T-helper 1 cell treated with Interleukin-12 subunit alpha and Interleukin-12 subunit beta and Interleukin-4 antibody, amounts not matched to agents 30 μg/mL and 1 μg/mL, for 36 hours (primary cell): ENCODE measurements around the gene CNTN4.

ENCODE experiments used
- H3K27ac Mint-ChIP-seq: one replicate; pipeline ENCODE4 v1.8.0; 2021; ENCODE audit warnings: mild to moderate bottlenecking, mixed read lengths
- H3K27me3 Mint-ChIP-seq: one replicate; pipeline ENCODE4 v1.8.0; 2021; ENCODE audit warnings: low read depth, mixed read lengths
- H3K36me3 Mint-ChIP-seq: one replicate; pipeline ENCODE4 v1.8.0; 2021; ENCODE audit warnings: low read depth, mixed read lengths
- H3K4me1 Mint-ChIP-seq: one replicate; pipeline ENCODE4 v1.8.0; 2021; ENCODE audit warnings: low read depth, mixed read lengths
- H3K4me3 Mint-ChIP-seq: one replicate; pipeline ENCODE4 v1.8.0; 2021; ENCODE audit warnings: mild to moderate bottlenecking, moderate library complexity, mixed read lengths
- H3K9me3 Mint-ChIP-seq: one replicate; pipeline ENCODE4 v1.8.0; 2021; ENCODE audit warnings: mixed read lengths

Gene CNTN4

DNA sequence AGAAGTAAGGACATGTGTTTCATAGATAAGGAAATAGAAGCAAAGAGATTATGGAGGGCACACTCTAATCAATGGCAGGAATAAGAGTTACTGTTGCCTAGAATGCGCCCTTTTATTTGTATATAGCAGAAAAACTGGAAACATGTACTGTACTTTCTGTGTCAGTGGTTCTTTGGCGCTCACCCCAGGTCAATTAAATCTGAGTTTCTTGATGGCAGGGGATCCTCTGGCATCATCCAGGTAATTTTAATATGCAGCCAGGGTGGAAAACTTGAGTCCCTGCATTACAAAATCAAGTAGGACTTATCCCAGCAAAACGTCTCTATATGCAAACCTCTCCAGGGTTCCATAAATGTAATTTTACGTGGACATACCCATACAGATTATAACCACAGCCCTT, 727.4 kb downstream of the CNTN4 start:
- H3K27ac Mint-ChIP-seq = no peak overlapping the region
- no peak overlapping the region for H3K4me3 Mint-ChIP-seq
- no peaks in the 10 kb centered on the region for H3K4me1 Mint-ChIP-seq
- H3K27me3 Mint-ChIP-seq = no peaks in the 10 kb centered on the region
- H3K9me3 Mint-ChIP-seq = no peaks in the 10 kb centered on the region
- no peaks in the 10 kb centered on the region for H3K36me3 Mint-ChIP-seq

GRCh38 chr3:2826453-2826852, 727.8 kb downstream of the CNTN4 start:
- Mint-ChIP-seq H3K27me3 (no peaks in the 10 kb centered on the region), H3K36me3 (no peaks in the 10 kb centered on the region), H3K4me3 (no peak overlapping the region), H3K27ac (no peak overlapping the region), H3K9me3 (no peaks in the 10 kb centered on the region), H3K4me1 (no peaks in the 10 kb centered on the region)

DNA sequence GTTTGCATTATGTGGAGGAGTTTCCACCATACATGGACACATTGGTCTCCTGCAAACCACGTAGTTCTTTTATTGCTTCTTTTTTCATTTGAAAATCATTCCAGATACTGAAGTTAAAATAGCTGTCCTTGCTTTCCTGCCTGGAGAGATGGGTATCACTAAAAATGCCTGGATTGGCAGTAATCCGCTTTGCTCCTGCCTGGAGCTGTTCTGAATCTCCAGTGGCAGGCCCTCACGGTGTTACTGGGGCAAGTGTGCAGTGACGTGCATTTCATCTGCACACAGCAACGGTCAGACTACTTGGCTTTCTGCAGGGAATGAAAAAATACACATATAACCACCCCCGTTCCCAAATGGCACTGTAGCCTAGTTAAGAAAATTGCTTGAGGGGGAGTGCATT, 738.6 kb downstream of the CNTN4 start:
- Mint-ChIP-seq H3K27me3 (peaks cover 3% of the 10 kb centered on the region), H3K9me3 (no peaks in the 10 kb centered on the region), H3K4me1 (no peaks in the 10 kb centered on the region), H3K36me3 (no peaks in the 10 kb centered on the region), H3K27ac (no peak overlapping the region), H3K4me3 (no peak overlapping the region)

DNA sequence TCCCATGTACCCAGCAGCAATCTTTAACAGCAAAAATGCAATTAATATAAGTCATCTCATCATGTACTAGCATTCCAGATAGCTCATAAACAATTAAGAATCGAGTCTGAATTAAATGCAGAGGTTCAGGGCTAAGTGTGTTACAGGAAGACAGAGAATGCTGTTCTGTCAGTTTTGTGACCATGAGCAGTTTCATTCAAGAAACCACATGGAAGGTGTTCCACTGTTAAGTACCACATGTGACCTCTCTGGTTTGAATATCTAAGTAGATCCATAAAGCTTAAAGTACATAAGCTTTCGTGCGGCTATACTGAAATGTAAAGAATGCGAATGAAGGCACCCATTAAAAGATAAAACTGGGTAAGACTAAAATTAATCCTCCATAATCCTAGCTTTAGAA, 739.2 kb downstream of the CNTN4 start:
- Mint-ChIP-seq H3K9me3 (no peaks in the 10 kb centered on the region), H3K27ac (no peak overlapping the region), H3K36me3 (no peaks in the 10 kb centered on the region), H3K4me1 (no peaks in the 10 kb centered on the region), H3K27me3 (no peaks in the 10 kb centered on the region), H3K4me3 (no peak overlapping the region)

- Mint-ChIP-seq H3K4me3 (no peak overlapping the region), H3K4me1 (no peaks in the 10 kb centered on the region), H3K27me3 (no peaks in the 10 kb centered on the region), H3K36me3 (no peaks in the 10 kb centered on the region), H3K27ac (no peak overlapping the region), H3K9me3 (no peaks in the 10 kb centered on the region)
Observed at GRCh38 chr3:2838546-2839157, 740.0 kb downstream of the CNTN4 start.

GRCh38 chr3:2839876-2840275, 741.2 kb downstream of the CNTN4 start:
- no peak overlapping the region for H3K27ac Mint-ChIP-seq
- no peaks in the 10 kb centered on the region for H3K27me3 Mint-ChIP-seq
- H3K4me3 Mint-ChIP-seq = no peak overlapping the region
- no peaks in the 10 kb centered on the region for H3K9me3 Mint-ChIP-seq
- H3K36me3 Mint-ChIP-seq = no peaks in the 10 kb centered on the region
- no peaks in the 10 kb centered on the region for H3K4me1 Mint-ChIP-seq

- Mint-ChIP-seq H3K9me3 (no peaks in the 10 kb centered on the region), H3K4me3 (no peak overlapping the region), H3K27me3 (no peaks in the 10 kb centered on the region), H3K36me3 (no peaks in the 10 kb centered on the region), H3K27ac (no peak overlapping the region), H3K4me1 (no peaks in the 10 kb centered on the region)
Observed at GRCh38 chr3:2847062-2847841, 748.6 kb downstream of the CNTN4 start.

GRCh38 chr3:2849092-2849491, 750.4 kb downstream of the CNTN4 start:
- Mint-ChIP-seq H3K4me3 (no peak overlapping the region), H3K27ac (no peak overlapping the region), H3K4me1 (no peaks in the 10 kb centered on the region), H3K27me3 (no peaks in the 10 kb centered on the region), H3K36me3 (no peaks in the 10 kb centered on the region), H3K9me3 (no peaks in the 10 kb centered on the region)

DNA sequence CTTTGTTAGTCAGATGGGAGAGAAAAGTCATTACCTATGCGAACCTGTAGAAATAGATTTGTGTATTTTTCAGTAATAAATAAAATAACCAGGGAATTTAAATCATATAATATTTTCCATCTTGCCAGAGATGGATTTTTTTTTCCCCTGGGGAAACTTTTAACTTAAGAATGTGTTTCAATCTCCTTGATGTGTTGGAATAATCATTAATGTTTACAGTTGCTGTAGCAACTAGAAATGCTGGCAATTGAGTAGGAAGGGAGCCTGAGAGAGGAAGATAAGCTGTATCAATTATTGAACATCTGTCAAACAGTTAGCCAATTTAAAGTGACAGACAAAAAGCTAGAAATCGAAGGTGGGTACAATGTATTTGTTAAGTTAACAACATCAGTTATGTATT, 752.0 kb downstream of the CNTN4 start:
- no peaks in the 10 kb centered on the region for H3K4me1 Mint-ChIP-seq

GRCh38 chr3:2851361-2851760, 752.7 kb downstream of the CNTN4 start:
- Mint-ChIP-seq H3K27me3 (no peaks in the 10 kb centered on the region), H3K4me1 (peaks cover 3% of the 10 kb centered on the region), H3K36me3 (no peaks in the 10 kb centered on the region), H3K4me3 (no peak overlapping the region), H3K27ac (no peak overlapping the region), H3K9me3 (no peaks in the 10 kb centered on the region)

More for the DNA sequence above, 752.0 kb downstream of the CNTN4 start:
- Mint-ChIP-seq H3K27ac (no peak overlapping the region), H3K27me3 (no peaks in the 10 kb centered on the region), H3K9me3 (no peaks in the 10 kb centered on the region), H3K36me3 (no peaks in the 10 kb centered on the region), H3K4me3 (no peak overlapping the region)

- Mint-ChIP-seq H3K9me3 (no peaks in the 10 kb centered on the region), H3K27ac (no peak overlapping the region)
Observed at GRCh38 chr3:2851835-2852234, 753.2 kb downstream of the CNTN4 start.

DNA sequence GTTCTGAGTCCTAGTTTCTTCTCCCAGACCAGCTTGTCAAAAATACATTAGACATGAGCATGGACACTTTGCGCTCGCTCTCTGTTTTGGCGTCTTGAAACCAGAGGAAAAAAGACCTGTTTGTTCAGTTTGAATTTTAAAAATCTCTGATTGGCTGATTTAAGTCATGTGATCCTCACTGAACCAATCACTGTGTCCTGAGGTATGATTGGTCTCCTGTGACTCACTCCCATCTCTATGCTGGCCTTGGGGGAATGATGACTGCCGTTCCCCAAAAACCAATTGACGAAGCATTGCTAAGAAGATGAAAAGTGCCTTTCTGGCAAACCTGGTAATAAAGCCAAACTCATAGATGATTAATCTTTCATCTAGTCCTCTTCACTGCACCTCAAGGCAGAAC, 755.0 kb downstream of the CNTN4 start:
- Mint-ChIP-seq H3K27ac (no peak overlapping the region), H3K9me3 (no peaks in the 10 kb centered on the region), H3K27me3 (no peaks in the 10 kb centered on the region), H3K36me3 (no peaks in the 10 kb centered on the region), H3K4me1 (peaks cover 3% of the 10 kb centered on the region), H3K4me3 (no peak overlapping the region)

More at GRCh38 chr3:2851835-2852234, 753.2 kb downstream of the CNTN4 start:
- Mint-ChIP-seq H3K27me3 (no peaks in the 10 kb centered on the region), H3K4me3 (no peak overlapping the region), H3K36me3 (no peaks in the 10 kb centered on the region), H3K4me1 (peaks cover 3% of the 10 kb centered on the region)

DNA sequence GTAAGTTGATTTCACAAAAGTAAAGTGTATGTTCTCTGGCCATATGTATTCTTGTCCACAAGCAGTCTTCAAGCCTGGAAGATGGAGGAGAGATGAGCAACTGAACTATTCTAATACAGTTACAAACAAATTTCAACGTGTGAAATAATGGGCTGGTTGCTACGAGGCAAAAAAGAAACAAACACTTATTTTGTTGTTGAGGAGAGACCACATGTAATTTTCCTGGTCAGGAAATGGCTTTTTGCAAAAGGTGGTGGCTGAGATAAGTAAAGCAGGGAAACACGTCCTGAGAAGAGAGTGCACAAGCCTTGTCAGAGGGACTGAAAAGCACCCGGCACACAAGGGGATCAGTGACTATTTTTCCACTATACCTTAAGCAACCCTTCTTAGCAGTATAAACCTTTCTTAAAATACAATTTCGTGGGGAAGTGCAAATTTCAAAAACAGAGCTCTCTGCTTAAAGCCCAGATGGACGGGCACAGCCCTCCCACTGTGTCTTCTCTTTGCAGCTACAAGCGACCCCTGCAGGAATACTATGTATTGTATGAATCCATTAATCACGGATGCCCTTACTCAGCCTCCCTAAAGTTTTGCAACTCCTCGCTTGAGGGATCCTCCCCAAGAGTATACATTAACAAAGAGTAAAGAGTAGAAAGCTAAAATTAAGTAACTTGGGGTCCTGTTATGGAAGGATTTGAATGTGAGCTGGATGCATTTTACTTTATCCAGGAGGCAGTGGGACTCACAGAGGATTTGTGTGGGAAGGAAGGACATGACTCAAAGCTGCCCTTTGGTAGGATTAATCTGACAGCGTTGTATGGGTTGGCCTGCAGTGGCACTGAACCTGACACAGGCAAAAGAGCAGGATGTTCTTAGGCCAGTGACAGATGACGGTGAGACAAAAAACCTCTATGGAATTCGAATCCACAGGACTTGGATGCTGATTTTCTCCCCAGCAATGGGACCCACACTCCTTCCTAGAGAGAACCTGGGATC, 757.8 kb downstream of the CNTN4 start:
- Mint-ChIP-seq H3K27me3 (no peaks in the 10 kb centered on the region), H3K4me1 (peaks cover 3% of the 10 kb centered on the region), H3K36me3 (no peaks in the 10 kb centered on the region), H3K9me3 (no peaks in the 10 kb centered on the region), H3K4me3 (no peak overlapping the region), H3K27ac (no peak overlapping the region)

DNA sequence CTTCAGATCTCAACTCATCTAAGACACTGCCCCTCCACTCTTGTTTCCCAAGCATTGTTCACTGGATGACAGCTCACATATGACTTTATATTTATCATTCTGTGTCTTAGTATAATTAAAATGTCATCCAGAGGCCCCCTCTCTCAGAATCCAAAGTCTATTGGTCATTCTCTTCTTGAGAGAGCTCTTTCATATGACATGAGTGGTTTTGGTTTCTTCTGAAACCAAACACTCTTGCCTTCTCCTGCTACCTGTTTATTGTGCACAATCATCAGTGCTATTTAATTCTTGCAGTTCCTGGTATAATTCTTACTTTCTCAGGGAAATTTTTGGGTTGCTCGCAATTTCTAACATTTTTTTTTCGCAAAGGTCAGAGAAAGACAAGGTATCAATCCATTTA, 762.0 kb downstream of the CNTN4 start:
- no peaks in the 10 kb centered on the region for H3K27me3 Mint-ChIP-seq
- H3K9me3 Mint-ChIP-seq = no peaks in the 10 kb centered on the region
- H3K27ac Mint-ChIP-seq = no peak overlapping the region
- H3K4me1 Mint-ChIP-seq = peaks cover 3% of the 10 kb centered on the region
- no peak overlapping the region for H3K4me3 Mint-ChIP-seq
- no peaks in the 10 kb centered on the region for H3K36me3 Mint-ChIP-seq
